ENCODE results near the gene PTOV1.

Gene PTOV1

GRCh38 chr19:49805822-49806619 lies 44.9 kb upstream of the PTOV1 start (continued):
- TF ChIP-seq ZNF280C (tag by site-specific recombination; IDR thresholded peaks at IDR 0.05) (no peak), SP3 (tag by site-specific recombination; IDR thresholded peaks at IDR 0.05) (0 out of 2 replicates have a peak, but pooled peaks have one; percentile 5), ZNF341 (tag by site-specific recombination; IDR thresholded peaks at IDR 0.05; ENCODE audit: low read depth) (no peak), ZNF518A (tag by site-specific recombination; conservative IDR thresholded peaks at IDR 0.05; ENCODE audit: low read depth) (no peak)

GRCh38 chr19:49806620-49806959 lies 44.4 kb upstream of the PTOV1 start:
- peaks cover 15 to 54% of the 10 kb centered on the region in 2 experiments; a peak in 2 of 3 replicates for H3K36me3 ChIP-seq (ENCODE audit: control insufficient read depth in 2 of 2, insufficient read depth in 1 of 2, low read length in 2 of 2)
- POLR2A ChIA-PET, result no interaction called here

More at GRCh38 chr19:49806620-49806959, 44.4 kb upstream of the PTOV1 start:
- TF ChIP-seq ZNF596 (tag by site-specific recombination; IDR thresholded peaks at IDR 0.05), result no peak
- TF ChIP-seq ZNF768 (tag by site-specific recombination; IDR thresholded peaks at IDR 0.05), result no peak
- no peak for TF ChIP-seq ZNF585B (tag by site-specific recombination; IDR thresholded peaks at IDR 0.05)
- TF ChIP-seq ZSCAN18 (tag by site-specific recombination; IDR thresholded peaks at IDR 0.05), result no peak
- no peak for TF ChIP-seq ZEB2 (tag by site-specific recombination; IDR thresholded peaks at IDR 0.05)
- TF ChIP-seq PATZ1 (tag by site-specific recombination; IDR thresholded peaks at IDR 0.05), result no peak
- no peak for TF ChIP-seq SCRT1 (tag by site-specific recombination; IDR thresholded peaks at IDR 0.05; ENCODE audit: borderline replicate concordance)
- TF ChIP-seq FEZF1 (tag by site-specific recombination; IDR thresholded peaks at IDR 0.05), result no peak
- TF ChIP-seq ZNF548 (tag by site-specific recombination; IDR thresholded peaks at IDR 0.05), result no peak
- no peak for TF ChIP-seq ZNF555 (tag by site-specific recombination; conservative IDR thresholded peaks at IDR 0.05)
- CTCF ChIA-PET, result interaction anchor here (0.7 kb wide), 1 partner anchor 41 kb away, joined by 3 read pairs; no protein-coding TSS in a partner anchor
- Histone ChIP-seq H3K27ac (ENCODE audit: extremely low read depth, low read depth, low read length) (no peak overlapping the region), H3K4me1 (ENCODE audit: control insufficient read depth, insufficient read depth, low read length) (no peaks in the 10 kb centered on the region; the same call in 1 of the 2 replicates), H3K4me3 (ENCODE audit: low read depth, low read length) (no peak overlapping the region), H3K9me3 (ENCODE audit: control insufficient read depth, insufficient read depth, low read depth, low read length) (no peaks in the 10 kb centered on the region)

Data from HEK293 (cell line).